ENCODE results near the gene CLCN7. TPM values are rescaled to one million over a fixed set of nuclear protein-coding genes. Genes with fewer than 3 reads are reported as not detected.
A peak's percentile ranks its signal among the peaks of the same experiment; 100 is the strongest.

Gene CLCN7
- total RNA-seq, 1 experiment from 2014 or later: 70.0 TPM

- no peak overlapping the region for H3K56ac ChIP-seq (ENCODE audit: insufficient read length, low read depth, low read length)
- H3K18ac ChIP-seq (ENCODE audit: insufficient read length, low read depth, low read length): no peak overlapping the region
- no peaks in the 10 kb centered on the region; a peak in 1 of 4 replicates for H3K4me1 Mint-ChIP-seq
- no peak overlapping the region for H3K4me2 ChIP-seq (ENCODE audit: insufficient read depth, insufficient read length, low read length)
- H3K27ac ChIP-seq (ENCODE audit: insufficient read length, low read depth, low read length): no peak overlapping the region
- H2BK20ac ChIP-seq (ENCODE audit: low read depth, low read length, poor library complexity, severe bottlenecking): no peak overlapping the region
- no peak overlapping the region for H4K91ac ChIP-seq (ENCODE audit: insufficient read length, low read depth, low read length)
- no CpG with 5 or more reads among the region's 14 CpGs for WGBS (ENCODE audit: extremely low coverage, insufficient read length, low lambda C conversion rate)
- H3K27ac Mint-ChIP-seq: peak overlapping the region in 1 of 3 experiments; percentile 92; a peak in 1 of 7 replicates
- no peak overlapping the region for H2BK5ac ChIP-seq (ENCODE audit: insufficient read length, low read length)
- no peak overlapping the region for H3K4ac ChIP-seq (ENCODE audit: low read depth, low read length)
- H2AK5ac ChIP-seq (ENCODE audit: insufficient read length, low read length): no peak overlapping the region
- no peak overlapping the region for H4K5ac ChIP-seq (ENCODE audit: insufficient read length, low read depth, low read length)
- no peaks in the 10 kb centered on the region for H3K79me2 ChIP-seq (ENCODE audit: insufficient read depth, low read length)
- H2BK15ac ChIP-seq (ENCODE audit: low read depth, low read length): no peak overlapping the region
- no peak overlapping the region for H3T11ph ChIP-seq (ENCODE audit: low read length)
- H3K23me2 ChIP-seq (ENCODE audit: insufficient read length, low read depth, low read length, poor library complexity, severe bottlenecking): no peaks in the 10 kb centered on the region
- no peak overlapping the region for H2BK120ac ChIP-seq (ENCODE audit: low read depth, low read length, poor library complexity, severe bottlenecking)
- no peaks in the 10 kb centered on the region for H3K4me1 ChIP-seq (ENCODE audit: insufficient read depth, low read length)
- no peak overlapping the region for H3K14ac ChIP-seq (ENCODE audit: insufficient read depth, low read length)
- no peak overlapping the region for H2AFZ ChIP-seq (ENCODE audit: low read length)
- H3K9me3 Mint-ChIP-seq: no peaks in the 10 kb centered on the region
- DNase-seq: no peak
- H3K27me3 ChIP-seq (ENCODE audit: insufficient read depth, low read length): no peaks in the 10 kb centered on the region
- no peaks in the 10 kb centered on the region for H3K36me3 Mint-ChIP-seq (ENCODE audit: insufficient read depth in 1 of 3, low read depth in 3 of 3)
- no peak overlapping the region for H4K8ac ChIP-seq (replicated peaks; ENCODE audit: insufficient read length, low read depth, low read length)
- no peaks in the 10 kb centered on the region; the same call in 1 of the 2 replicates for H3K27me3 Mint-ChIP-seq (ENCODE audit: low read depth)
- no peaks in the 10 kb centered on the region for H3K79me1 ChIP-seq (ENCODE audit: insufficient read depth, low read depth, low read length, poor library complexity, severe bottlenecking)
- H2BK12ac ChIP-seq (ENCODE audit: insufficient read length, low read depth, low read length): no peak overlapping the region
- H3K23ac ChIP-seq (ENCODE audit: insufficient read length, low read depth, low read length): no peak overlapping the region
- no peak overlapping the region for H3K9ac ChIP-seq (ENCODE audit: extremely low read depth, insufficient read length, low read length)
- TF ChIP-seq CTCF (conservative IDR thresholded peaks at IDR 0.05): no peak
- no peaks in the 10 kb centered on the region for H4K20me1 ChIP-seq (ENCODE audit: control insufficient read depth, insufficient read depth, insufficient read length)
- H3K9me3 ChIP-seq (ENCODE audit: control insufficient read depth, low read depth, low read length): no peaks in the 10 kb centered on the region
- no peak overlapping the region for H3K4me3 Mint-ChIP-seq
Measured at GRCh38 chr16:1430214-1430758, 44.5 kb downstream of the CLCN7 start.
